ENCODE data around the gene ALDH8A1.

ALDH8A1 gene

DNA sequence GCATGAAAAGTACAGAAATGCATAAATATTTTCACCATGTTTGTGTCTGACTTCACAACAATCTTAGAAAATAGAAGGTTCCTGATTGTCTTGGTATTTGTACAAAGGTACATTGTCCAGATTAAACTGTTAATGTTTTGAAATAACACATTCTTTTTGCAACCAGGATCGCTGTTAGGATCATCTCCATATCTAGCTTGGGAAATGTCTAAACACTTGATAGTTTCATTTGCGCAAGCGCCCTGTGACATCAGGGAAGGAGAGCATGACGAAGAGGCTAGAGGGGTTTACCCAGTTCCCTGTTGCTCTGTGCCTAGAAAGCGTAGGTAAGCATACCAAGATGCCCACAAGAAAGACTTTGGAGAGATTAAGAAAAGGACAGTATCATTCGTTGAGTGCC, 19.4 kb downstream of the ALDH8A1 start:
- Histone ChIP-seq H3K27me3 (ENCODE audit: control insufficient read depth, insufficient read depth, low read length) (no peaks in the 10 kb centered on the region), H3K4me3 (ENCODE audit: low read length) (no peak overlapping the region), H3K9me3 (ENCODE audit: control insufficient read depth, low read depth, low read length) (no peaks in the 10 kb centered on the region), H3K9ac (ENCODE audit: low read length) (no peak overlapping the region), H3K4me1 (ENCODE audit: control insufficient read depth, low read depth, low read length) (no peaks in the 10 kb centered on the region), H3K36me3 (ENCODE audit: control insufficient read depth, low read depth, low read length) (no peaks in the 10 kb centered on the region), H3K27ac (ENCODE audit: low read length) (no peak overlapping the region)

DNA sequence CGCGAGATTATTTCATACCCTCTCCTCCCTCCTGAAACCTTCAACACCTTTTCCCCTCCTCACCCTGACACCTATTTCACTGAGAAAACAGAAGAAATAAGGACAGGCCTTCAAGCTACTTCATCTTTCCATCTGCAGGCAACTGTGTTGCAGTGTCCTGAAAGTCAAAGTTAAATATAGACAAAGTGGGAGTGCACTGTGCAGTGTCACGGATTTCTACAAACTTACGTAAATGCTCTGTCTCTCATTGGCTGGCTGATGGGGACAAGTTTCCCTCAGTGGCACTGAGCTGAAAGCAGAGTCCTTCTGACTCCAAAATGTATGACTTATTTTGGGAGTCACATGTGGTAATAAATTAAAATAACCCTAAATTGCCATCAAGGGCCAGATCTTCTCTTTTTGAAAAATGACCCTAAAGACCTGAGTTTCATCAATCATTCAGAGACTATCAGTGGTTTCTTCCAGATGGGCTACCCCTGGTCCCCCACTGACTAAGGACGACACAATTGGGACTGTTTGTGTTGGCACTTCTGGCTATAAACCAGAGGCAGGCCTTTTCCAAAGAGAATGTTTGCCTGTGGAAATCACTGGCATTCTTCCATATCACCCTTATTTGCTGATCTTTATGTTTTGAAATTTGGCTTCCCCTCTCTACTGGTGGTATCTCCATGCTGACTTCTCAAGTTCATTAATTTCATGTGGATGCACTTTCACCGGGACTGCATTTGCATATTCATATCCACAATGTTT, 21.6 kb downstream of the ALDH8A1 start:
- no peak overlapping the region for H3K9ac ChIP-seq (ENCODE audit: low read length)
- H3K27me3 ChIP-seq (ENCODE audit: control insufficient read depth, insufficient read depth, low read length) = no peaks in the 10 kb centered on the region
- H3K4me1 ChIP-seq (ENCODE audit: control insufficient read depth, low read depth, low read length) = no peaks in the 10 kb centered on the region
- no peaks in the 10 kb centered on the region for H3K36me3 ChIP-seq (ENCODE audit: control insufficient read depth, low read depth, low read length)
- no peak overlapping the region for H3K4me3 ChIP-seq (ENCODE audit: low read length)
- no peak overlapping the region for H3K27ac ChIP-seq (ENCODE audit: low read length)
- no peaks in the 10 kb centered on the region for H3K9me3 ChIP-seq (ENCODE audit: control insufficient read depth, low read depth, low read length)

DNA sequence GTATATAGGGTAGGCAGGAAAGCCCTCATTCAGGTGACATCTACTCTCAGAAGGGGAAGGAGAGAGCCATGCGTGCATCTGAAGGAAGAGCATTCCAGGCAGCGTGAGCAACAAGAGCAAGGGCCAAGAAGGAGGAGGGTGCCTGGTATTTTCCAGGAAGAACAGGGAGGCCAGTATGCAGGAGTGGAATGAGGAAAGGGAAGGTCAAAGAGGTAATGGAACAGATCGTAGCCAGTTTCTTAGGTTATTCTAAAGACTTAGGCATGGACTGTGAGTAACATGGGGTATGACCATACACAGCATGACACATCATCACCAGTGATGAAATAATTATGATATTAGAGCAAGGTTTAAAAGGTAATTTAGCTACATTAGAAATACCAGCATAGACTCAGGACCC, 24.1 kb downstream of the ALDH8A1 start:
- Histone ChIP-seq H3K4me1 (ENCODE audit: control insufficient read depth, low read depth, low read length) (no peaks in the 10 kb centered on the region), H3K27me3 (ENCODE audit: control insufficient read depth, insufficient read depth, low read length) (no peaks in the 10 kb centered on the region), H3K36me3 (ENCODE audit: control insufficient read depth, low read depth, low read length) (no peaks in the 10 kb centered on the region), H3K27ac (ENCODE audit: low read length) (no peak overlapping the region), H3K9me3 (ENCODE audit: control insufficient read depth, low read depth, low read length) (no peaks in the 10 kb centered on the region), H3K4me3 (ENCODE audit: low read length) (no peak overlapping the region), H3K9ac (ENCODE audit: low read length) (no peak overlapping the region)

- Histone ChIP-seq H3K9ac (ENCODE audit: low read length) (no peak overlapping the region), H3K27ac (ENCODE audit: low read length) (no peak overlapping the region), H3K36me3 (ENCODE audit: control insufficient read depth, low read depth, low read length) (no peaks in the 10 kb centered on the region), H3K9me3 (ENCODE audit: control insufficient read depth, low read depth, low read length) (no peaks in the 10 kb centered on the region), H3K27me3 (ENCODE audit: control insufficient read depth, insufficient read depth, low read length) (no peaks in the 10 kb centered on the region), H3K4me3 (ENCODE audit: low read length) (no peak overlapping the region), H3K4me1 (ENCODE audit: control insufficient read depth, low read depth, low read length) (no peaks in the 10 kb centered on the region)
Observed at GRCh38 chr6:134921721-134922261, 28.1 kb downstream of the ALDH8A1 start.

DNA sequence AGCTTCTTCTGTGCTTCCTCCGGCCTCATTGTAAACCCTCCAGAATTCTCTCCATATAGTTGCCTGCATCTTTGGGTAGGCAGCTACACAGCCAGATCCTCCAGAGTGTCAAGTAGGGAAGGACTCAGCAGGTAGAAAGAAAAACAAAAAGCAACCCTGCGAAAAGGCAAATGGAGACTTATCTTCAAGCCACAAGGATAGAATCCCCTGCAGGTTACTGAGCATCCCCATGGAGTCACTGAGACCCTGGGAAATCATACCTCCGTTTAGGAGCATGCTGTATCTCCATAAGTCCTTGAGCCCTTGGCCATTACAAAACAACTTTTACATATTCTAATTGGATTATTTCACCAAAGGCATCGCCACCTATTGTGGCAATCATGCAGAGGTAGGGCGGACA, 28.6 kb downstream of the ALDH8A1 start:
- Histone ChIP-seq H3K4me3 (ENCODE audit: low read length) (no peak overlapping the region), H3K27me3 (ENCODE audit: control insufficient read depth, insufficient read depth, low read length) (no peaks in the 10 kb centered on the region), H3K4me1 (ENCODE audit: control insufficient read depth, low read depth, low read length) (no peaks in the 10 kb centered on the region), H3K9me3 (ENCODE audit: control insufficient read depth, low read depth, low read length) (no peaks in the 10 kb centered on the region), H3K9ac (ENCODE audit: low read length) (no peak overlapping the region), H3K27ac (ENCODE audit: low read length) (no peak overlapping the region), H3K36me3 (ENCODE audit: control insufficient read depth, low read depth, low read length) (no peaks in the 10 kb centered on the region)

- Histone ChIP-seq H3K36me3 (ENCODE audit: control insufficient read depth, low read depth, low read length) (no peaks in the 10 kb centered on the region), H3K27me3 (ENCODE audit: control insufficient read depth, insufficient read depth, low read length) (no peaks in the 10 kb centered on the region), H3K9me3 (ENCODE audit: control insufficient read depth, low read depth, low read length) (no peaks in the 10 kb centered on the region), H3K9ac (ENCODE audit: low read length) (no peak overlapping the region), H3K4me3 (ENCODE audit: low read length) (no peak overlapping the region), H3K27ac (ENCODE audit: low read length) (no peak overlapping the region), H3K4me1 (ENCODE audit: control insufficient read depth, low read depth, low read length) (no peaks in the 10 kb centered on the region)
Observed at GRCh38 chr6:134920422-134920821, 29.5 kb downstream of the ALDH8A1 start.

- H3K4me1 ChIP-seq (ENCODE audit: control insufficient read depth, low read depth, low read length) = no peaks in the 10 kb centered on the region
- H3K9me3 ChIP-seq (ENCODE audit: control insufficient read depth, low read depth, low read length) = no peaks in the 10 kb centered on the region
- H3K9ac ChIP-seq (ENCODE audit: low read length) = no peak overlapping the region
- H3K27ac ChIP-seq (ENCODE audit: low read length) = no peak overlapping the region
- no peak overlapping the region for H3K4me3 ChIP-seq (ENCODE audit: low read length)
- H3K27me3 ChIP-seq (ENCODE audit: control insufficient read depth, insufficient read depth, low read length) = no peaks in the 10 kb centered on the region
- H3K36me3 ChIP-seq (ENCODE audit: control insufficient read depth, low read depth, low read length) = no peaks in the 10 kb centered on the region
Observed at GRCh38 chr6:134918418-134918961, 31.4 kb downstream of the ALDH8A1 start.

DNA sequence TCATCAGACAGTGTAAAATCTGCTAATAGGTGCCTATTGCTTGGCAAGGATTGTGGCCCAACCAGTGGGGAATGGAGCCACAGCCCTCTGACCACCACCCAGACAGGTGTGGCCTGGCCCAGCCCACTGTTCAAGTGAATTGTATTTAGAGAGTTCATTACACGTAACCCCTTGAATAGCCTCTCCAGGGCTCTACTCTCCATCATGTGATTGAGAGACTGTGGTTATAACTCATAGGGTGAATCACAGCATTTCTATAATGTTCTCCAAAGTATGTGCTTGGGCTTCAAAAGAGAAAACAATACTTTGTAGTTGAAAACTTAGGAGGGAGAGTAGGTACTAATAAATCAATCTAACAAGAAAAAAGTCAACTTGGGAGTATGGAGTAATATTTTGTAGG, 38.4 kb downstream of the ALDH8A1 start:
- Histone ChIP-seq H3K27ac (ENCODE audit: low read length) (no peak overlapping the region), H3K4me3 (ENCODE audit: low read length) (no peak overlapping the region), H3K4me1 (ENCODE audit: control insufficient read depth, low read depth, low read length) (no peaks in the 10 kb centered on the region), H3K36me3 (ENCODE audit: control insufficient read depth, low read depth, low read length) (no peaks in the 10 kb centered on the region), H3K9ac (ENCODE audit: low read length) (no peak overlapping the region), H3K9me3 (ENCODE audit: control insufficient read depth, low read depth, low read length) (no peaks in the 10 kb centered on the region), H3K27me3 (ENCODE audit: control insufficient read depth, insufficient read depth, low read length) (no peaks in the 10 kb centered on the region)

DNA sequence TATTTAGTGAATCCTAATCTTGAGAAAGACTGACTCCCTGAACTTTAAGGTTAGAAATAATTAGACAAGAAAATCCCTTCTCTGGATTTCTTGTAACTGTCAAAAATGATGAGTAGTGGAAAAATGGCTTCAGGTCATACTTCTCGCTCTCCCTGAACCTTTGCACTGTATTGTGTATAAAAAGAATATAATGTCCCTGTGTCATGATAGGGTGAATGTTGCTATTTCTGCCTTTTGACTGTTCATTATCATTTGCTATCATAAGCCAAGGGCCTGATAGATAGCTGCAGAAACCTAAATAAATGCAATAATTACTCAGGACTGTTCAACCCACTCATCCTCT, 39.3 kb downstream of the ALDH8A1 start:
- no peak overlapping the region for H3K9ac ChIP-seq (ENCODE audit: low read length)
- H3K4me3 ChIP-seq (ENCODE audit: low read length) = no peak overlapping the region
- H3K27ac ChIP-seq (ENCODE audit: low read length) = no peak overlapping the region
- H3K27me3 ChIP-seq (ENCODE audit: control insufficient read depth, insufficient read depth, low read length) = no peaks in the 10 kb centered on the region
- no peaks in the 10 kb centered on the region for H3K9me3 ChIP-seq (ENCODE audit: control insufficient read depth, low read depth, low read length)
- H3K36me3 ChIP-seq (ENCODE audit: control insufficient read depth, low read depth, low read length) = no peaks in the 10 kb centered on the region
- no peaks in the 10 kb centered on the region for H3K4me1 ChIP-seq (ENCODE audit: control insufficient read depth, low read depth, low read length)

DNA sequence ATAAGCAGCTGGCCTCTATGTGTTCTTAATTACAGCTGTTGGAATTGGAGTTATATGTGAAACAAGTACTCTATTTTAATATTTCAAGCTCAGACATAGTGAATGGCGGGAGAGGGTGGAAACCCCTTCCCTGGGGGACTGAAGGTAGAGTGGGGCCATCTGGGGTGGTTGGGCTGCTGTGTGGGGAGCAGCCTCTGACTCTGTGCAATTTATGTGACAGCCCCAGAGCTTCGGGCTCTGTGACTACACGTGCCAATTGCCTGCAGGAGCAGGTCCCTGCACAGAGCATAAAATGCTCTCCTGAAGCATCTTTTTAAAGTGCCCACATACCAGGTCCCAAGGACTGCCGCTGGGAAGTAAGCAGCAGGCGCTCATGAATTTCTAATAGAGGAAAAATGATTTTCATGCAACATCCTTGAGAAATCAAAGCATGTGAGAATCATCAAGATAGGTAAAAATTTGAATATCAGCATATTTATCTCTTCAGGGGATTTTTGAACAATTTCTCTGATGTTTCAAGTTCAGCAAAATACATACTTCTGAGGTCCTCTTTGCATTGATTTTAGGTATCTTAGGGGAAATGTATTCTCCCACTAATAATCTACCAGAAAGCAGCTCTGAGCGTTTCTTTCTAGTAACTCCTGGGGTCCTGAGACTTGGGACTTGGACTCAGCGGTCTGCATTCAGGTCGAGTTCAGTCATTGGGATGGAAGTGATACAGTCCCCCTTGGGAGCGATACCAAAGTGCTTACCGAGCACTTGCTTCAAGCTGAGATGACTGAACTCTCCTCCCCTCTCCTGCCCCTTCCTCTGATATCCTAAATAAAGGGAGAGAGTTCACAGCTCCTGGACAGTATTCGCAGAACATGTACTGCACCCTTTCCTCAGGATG, 40.0 kb downstream of the ALDH8A1 start:
- H3K4me3 ChIP-seq (ENCODE audit: low read length) = no peak overlapping the region
- no peaks in the 10 kb centered on the region for H3K36me3 ChIP-seq (ENCODE audit: control insufficient read depth, low read depth, low read length)
- H3K27ac ChIP-seq (ENCODE audit: low read length) = no peak overlapping the region
- H3K9me3 ChIP-seq (ENCODE audit: control insufficient read depth, low read depth, low read length) = no peaks in the 10 kb centered on the region
- H3K4me1 ChIP-seq (ENCODE audit: control insufficient read depth, low read depth, low read length) = no peaks in the 10 kb centered on the region
- H3K27me3 ChIP-seq (ENCODE audit: control insufficient read depth, insufficient read depth, low read length) = no peaks in the 10 kb centered on the region
- no peak overlapping the region for H3K9ac ChIP-seq (ENCODE audit: low read length)

- no peak overlapping the region for H3K4me3 ChIP-seq (ENCODE audit: low read length)
- H3K4me1 ChIP-seq (ENCODE audit: control insufficient read depth, low read depth, low read length) = no peaks in the 10 kb centered on the region
- H3K27ac ChIP-seq (ENCODE audit: low read length) = no peak overlapping the region
- no peaks in the 10 kb centered on the region for H3K9me3 ChIP-seq (ENCODE audit: control insufficient read depth, low read depth, low read length)
- H3K9ac ChIP-seq (ENCODE audit: low read length) = no peak overlapping the region
- H3K27me3 ChIP-seq (ENCODE audit: control insufficient read depth, insufficient read depth, low read length) = no peaks in the 10 kb centered on the region
- H3K36me3 ChIP-seq (ENCODE audit: control insufficient read depth, low read depth, low read length) = no peaks in the 10 kb centered on the region
Observed at GRCh38 chr6:134908906-134909516, 40.9 kb downstream of the ALDH8A1 start.

Measured in iPS-18a (cell line).